Measurements from ENCODE around the gene NDUFV1.
A peak's percentile ranks its signal among the peaks of the same experiment; 100 is the strongest.
"Not testable (repeated sequence)": the region's sequence is repeated elsewhere in the genome, so short reads cannot be mapped to it uniquely, and the experiment has no call there.

NDUFV1 gene

DNA sequence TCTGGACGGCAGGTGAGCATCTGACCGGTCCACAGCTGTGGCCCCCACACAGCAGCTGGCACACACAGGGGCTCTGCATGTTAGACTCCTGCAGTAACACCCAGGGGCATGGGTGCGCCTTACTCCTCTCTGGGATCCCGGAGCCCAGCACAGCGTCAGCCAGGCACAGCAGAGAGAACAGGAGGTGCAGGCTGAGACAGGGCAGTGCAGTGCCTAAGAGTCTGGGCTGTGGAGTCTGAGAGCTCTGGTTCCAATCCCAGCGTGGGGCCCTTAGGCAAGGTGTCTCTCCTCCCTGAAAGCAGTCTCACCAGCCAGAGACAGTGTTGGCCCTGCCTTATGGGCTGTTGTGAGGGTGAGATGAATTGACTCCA, 20.7 kb downstream of the NDUFV1 start:
- no peak for DNase-seq (ENCODE audit: low read depth in 2 of 2)

DNA sequence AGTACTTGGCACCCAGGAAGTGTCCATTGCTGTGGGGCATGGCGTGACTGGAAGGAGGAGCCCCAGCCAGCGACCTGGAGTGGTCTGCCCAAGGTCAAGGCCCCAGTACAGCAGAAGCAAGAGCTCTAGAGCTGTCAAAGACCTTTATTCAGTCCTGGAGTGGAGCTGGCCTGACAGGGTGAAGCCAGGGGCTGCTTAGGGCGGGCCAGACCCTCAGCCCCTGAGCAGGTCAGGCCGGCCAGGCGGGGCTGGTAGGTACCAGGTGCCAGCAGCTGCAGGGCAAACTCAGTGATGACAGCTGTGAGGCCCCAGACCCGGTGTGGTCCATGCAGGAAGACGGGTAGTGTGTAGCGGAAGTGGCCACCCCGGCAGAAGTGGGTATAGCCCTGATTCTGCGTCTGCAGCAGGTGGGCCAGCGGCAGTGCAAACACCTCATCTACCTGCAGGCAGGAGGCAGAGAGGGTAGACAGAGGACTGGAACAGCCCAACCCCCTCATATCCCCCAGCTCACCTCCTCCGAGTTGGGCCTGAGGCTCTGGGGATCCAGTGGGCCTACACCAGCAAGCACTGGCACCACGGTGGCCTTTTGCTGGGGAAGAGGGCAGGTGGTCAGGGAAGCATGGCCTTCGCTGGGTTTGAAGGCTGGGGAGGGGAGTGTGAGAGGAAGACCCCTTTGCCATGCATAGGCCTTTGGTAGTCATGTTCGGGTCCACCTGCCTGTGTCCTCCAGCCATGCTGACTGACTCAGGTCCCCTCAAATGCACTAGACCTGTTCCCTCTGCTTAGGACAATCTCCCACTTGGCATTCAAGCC, 21.3 kb downstream of the NDUFV1 start:
- DNase-seq (ENCODE audit: low read depth in 2 of 2) = no peak

DNA sequence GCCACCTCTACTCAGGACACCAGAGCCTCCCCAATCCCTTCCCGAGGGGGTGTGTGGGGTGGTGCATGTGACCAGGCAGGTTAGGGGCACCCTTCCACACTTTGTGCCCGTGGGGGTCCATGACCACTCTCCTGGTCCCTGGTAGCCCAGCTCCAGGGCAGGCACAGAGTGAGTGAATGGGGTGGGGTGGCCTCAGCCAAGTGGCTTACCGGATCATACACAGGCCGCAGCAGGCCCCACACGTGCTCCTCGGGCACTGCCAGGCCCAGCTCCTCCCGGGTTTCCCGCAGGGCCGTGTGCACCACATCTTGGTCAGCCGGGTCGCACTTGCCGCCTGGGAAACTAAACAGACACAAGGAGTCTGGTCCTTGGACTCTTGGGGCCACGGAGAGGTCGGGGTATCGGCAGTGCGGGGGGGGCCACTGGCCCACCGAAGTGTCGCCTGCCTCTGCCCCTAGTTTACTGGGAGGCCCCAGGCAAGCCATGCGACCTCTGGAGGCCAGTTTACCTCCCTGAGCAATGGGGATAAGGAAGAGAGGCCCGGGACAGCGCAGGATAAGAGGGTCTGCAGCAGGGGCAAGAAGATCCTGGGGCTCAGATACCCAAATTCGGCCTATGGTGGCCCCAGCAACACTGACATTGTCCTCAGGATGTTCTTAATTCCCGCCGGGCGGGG, 22.1 kb downstream of the NDUFV1 start:
- DNase-seq (ENCODE audit: low read depth in 2 of 2) = no peak

DNA sequence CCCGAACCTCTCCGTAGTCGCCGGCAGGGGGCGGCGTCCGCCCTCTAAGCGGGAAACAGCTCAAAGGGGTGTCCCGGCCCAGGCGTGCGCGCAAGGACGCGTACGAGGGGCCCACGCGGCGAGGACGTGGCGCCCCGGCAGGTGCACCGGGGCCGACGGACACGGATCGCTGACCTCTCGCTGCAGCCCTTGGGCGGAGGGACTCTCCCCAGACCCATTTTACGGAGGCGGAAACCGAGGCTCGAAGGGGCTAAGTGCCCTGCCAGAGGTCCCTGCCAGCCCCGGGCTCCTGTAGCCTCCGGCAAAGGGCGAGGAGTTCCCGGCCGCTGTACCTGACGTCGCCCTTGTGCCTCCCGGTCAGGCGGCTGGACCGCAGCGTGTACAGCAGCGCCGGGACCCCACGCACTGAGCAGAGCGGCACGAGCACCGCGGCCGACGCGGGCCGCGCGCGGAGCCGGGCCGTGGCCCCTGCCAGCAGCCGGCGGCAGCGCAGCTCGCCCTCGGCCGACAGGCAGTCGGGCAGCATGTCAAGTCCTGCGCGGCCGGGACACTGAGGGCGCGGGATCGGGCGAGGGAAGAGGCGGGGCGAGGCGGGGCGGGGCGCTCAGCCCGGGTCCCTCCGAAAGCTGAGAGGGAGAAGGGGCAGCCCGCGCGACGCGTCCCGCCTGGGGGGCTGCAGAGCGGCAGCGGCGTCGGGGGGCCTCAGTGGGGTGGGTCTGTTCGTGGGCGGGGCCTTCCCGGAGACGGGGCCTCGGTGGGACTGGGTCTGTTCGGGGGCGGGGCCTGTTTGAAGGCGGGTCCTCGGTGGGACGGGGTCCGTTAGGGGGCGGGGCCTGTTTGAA, 22.9 kb downstream of the NDUFV1 start, which contains the start of gene NUDT8:
Gene NUDT8 (minus strand): TSS at position 552 of the 842 bp plus-strand sequence. CDS start 26 bp downstream, at position 526.
- DNase-seq (ENCODE audit: low read depth in 2 of 2) = peak; percentile 79 to 86

DNA sequence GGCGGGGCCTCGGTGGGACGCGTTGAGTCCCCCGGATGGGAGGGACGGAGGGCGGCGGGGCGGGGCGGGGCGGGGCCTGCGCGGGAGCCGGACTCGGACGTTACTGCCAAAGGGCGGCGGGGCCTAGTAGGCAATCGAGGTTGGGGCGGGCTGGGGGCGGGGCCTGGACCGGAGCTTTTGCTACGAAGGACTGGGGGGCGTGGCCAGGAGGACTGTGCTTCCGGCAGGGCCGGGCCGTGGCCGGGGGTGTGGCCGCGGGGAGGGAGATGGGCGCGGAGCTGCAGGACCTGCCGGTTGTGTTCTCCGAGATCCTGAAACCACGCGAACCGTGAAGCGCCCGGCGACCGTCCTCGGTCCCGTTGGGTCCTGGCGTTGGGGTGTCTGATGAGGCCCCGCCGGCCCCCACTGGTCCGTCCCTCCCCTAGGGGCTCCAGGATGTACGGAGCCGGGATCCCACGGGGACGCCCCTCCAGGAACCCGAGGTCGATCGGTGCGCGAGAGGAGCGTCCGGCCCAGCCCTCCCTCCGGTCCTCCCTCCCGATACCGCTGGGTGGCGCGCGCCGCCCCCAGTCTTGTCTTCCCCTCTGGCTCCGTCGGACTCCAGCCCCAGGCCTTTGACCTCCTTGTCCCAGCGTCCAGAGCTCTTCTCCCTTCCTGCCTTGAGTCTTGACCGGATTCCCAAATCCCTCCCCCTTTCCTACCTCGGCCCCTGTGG, 23.6 kb downstream of the NDUFV1 start:
- DNase-seq (ENCODE audit: low read depth in 2 of 2) = peak; percentile 93 to 99

DNA sequence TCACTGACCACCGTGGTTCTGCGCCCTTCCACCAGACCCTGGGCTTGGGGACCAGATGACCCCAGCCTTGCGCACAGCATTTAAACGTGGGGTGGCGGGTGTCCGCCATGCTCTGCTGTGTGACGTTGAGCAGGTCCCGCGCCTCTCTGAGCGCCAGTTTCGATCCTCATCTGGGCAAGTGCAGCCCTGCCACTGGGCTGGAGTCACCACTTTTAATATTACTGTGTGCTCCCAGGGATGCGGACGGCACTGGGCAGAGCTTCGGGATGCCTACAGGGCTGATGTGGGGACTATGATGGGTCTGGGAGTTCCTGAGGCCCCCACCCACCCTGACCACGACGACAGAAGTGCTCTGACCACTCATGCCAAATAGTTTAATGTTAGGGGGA, 24.2 kb downstream of the NDUFV1 start:
- DNase-seq (ENCODE audit: low read depth in 2 of 2) = no peak

DNA sequence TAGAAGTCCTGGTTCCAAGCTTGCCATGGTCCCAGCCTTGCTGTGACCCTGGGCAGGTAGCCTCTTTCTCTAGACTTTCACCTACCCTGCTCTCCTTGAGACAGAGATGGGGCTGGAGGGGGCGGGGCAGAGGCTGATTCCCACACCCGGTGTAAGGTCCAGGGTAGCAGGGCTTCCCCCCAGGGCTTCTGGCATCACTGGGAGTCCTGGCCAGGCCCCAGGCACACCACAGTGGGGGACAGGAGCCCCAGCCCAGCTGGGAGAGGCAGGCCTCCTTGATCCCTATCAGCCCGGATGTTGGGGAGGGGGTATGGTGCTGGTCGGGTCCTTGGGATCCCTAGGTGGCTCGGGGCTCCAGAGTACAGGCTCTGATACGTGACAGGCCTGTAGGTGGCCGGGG, 24.7 kb downstream of the NDUFV1 start:
- no peak for DNase-seq (ENCODE audit: low read depth in 2 of 2)

DNA sequence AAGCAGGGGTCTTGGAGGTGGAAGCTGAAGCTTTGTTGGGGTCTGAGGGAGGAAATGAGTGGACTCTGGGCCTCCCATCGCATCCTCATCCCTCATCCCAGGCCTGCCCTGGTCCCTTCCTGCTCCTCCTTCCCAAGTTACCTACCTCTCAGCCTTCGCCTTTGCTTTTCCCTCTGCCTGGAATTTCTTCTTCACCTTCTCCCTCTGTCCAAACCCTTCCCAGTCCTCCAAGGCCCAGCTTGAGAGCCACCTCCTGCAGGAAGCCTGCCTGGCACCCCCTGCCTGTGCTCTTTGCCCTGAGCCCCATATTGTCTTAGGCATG, 25.1 kb downstream of the NDUFV1 start:
- no peak for DNase-seq (ENCODE audit: low read depth in 2 of 2)

DNA sequence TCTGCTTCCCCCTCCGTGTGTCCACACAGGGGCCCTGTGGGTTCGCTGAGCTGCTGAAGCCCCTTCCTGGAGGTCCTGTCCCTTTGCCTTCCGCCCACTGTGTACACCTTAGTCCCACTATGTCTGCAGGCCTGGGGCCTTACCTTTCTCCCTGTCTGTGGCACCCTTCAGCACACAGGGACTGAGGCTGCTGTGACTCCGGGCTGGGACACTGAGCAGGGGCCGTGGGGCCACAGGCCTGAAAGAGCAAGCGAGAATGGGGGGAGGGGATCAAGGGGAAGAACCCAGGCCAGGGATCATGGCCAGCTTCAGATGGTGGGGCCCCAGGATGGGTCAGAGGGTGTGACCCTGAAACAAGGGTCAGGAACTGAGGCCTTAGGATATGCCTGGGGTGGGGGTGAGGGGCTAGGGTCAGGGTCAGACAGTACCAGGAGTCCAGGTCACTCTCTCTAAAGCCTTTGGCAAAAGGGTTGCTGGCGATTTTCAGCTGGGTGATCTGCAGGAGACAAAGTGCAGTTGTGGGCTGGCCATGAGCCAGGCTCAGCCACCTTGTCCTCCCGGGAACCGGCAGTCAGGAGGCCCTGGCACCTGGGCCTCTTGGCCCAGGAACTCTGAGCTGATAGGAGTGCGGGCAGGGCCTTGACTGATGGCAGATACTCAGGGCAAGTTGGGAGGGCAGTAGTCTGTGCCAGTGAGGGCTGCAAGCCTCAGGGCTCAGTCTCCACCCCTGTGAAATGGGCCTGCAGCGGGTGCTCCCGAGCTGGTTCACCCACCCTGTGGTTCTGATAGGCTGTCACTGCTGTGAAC, 25.6 kb downstream of the NDUFV1 start:
- DNase-seq (ENCODE audit: low read depth in 2 of 2) = no peak

DNA sequence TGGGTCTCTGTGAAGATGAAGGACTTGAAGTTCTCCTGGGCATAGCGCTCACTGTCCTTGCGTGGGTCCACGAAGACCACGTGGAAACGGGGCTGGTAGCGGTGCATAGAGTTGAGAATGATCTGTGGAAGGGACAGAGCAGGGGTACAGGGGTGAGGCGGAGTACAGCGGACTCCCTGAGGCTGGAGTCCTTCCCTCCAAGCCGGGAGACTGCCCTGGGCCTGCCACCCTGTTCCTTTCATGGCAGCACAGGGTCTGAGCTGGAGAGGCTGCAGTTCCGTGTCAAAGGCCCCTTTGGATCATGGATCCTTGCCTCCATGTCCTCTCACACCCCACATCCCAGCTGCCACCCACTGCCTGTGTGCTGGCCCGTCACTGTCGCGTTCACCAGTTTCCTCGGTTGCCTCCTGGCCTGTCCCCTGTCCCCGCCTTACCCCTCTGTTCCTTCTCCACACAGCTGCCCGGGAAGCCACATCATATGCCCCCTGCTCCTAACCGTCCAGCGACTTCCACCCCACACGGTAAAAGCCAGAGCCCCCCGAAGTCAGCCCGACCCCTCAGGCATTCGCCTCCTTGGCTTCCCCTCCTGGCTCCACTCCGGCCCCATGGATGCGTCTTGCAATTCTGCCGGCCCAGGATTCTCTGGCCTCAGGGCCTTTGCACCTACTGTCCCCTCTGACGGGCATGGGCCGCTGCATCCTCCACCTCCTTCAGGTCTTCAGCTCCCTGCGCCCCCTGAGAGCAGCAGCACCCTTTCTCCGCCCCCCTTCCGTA, 26.4 kb downstream of the NDUFV1 start:
- DNase-seq (ENCODE audit: low read depth in 2 of 2) = no peak

DNA sequence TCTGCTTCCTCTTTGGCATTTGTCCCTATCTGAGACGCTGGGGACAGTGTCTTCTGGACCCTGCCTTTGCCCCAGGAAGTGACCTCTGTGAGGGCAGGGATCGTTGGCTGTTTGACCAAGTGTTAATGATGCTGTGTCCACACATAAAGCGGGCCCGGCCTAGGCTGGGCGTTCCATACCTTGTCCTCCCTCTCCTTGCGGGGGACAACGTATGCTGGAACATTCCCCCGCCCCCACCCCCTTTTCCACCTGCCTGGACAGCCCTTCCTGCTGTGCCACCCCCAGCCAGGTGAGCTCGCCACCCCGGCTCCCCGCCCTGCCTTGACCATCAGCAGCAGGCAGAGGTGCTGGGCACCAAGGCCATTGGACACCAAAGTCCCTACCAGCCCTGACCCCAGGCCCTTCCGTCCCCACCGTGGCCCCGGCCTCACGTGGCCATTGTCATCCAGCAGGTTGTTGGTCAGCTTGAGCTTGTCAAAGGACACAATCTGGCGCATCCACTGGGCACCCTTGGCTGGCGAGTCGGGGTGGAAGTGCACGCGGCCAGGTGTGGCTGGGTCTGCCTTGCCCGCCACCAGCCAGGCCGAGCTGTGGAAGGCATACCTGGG, 27.1 kb downstream of the NDUFV1 start:
- DNase-seq (ENCODE audit: low read depth in 2 of 2) = no peak

DNA sequence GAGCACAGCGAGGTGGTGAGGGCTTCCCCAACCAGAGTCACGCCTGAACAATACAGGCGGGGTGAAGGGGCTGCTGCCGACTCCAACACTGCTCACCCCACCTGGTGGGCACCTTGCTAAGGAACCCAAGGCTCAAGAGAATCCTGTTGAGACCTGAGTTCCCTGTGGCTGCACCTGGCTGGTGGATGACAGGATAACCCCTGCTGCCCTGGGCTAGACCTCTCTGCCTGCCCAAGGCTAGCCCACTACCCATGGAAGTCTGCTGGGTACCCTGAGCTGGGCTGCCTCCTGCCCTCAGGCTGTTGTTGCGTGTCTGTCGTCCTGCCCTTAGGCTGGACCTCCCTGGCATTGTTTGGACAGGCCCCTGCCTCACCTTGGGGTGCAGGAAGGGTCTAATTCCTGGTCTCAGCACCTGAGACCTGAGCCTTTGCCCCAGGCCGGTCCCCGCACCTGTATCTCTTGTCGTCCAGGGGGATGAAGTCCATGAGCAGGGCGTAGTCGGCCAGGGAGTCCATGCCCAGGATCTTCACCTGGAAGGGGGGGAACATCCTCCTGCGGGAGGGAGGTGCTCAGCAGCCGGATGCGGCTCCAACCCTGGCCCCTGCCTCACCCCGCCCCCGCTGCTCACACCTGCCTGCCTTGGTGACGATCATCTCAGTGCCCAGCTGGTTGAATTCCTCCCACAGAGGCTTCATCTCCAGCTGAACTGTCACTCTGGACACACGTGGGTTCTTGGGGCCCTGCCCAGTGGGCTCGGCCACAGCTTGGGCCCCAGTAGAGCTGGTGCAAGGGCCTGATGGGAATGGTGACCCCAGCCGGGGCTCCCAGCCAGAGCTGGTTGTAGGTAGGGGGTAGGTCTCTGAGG, 27.9 kb downstream of the NDUFV1 start:
- DNase-seq (ENCODE audit: low read depth in 2 of 2) = no peak

DNA sequence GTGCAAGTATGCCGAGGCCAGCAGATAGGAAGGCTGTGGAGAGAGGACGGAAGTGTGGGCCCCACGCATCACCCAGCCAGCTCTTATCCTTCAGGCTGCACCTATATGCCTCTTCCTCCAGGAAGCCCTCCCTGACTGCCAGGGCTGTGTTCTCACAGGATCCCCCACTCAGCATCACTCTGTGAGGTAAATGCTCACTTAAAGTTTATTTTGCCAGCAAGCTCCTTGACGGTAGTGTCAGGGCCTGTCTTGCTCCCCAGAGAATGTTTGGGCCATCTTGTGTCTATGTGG, 28.4 kb downstream of the NDUFV1 start:
- no peak for DNase-seq (ENCODE audit: low read depth in 2 of 2)

DNA sequence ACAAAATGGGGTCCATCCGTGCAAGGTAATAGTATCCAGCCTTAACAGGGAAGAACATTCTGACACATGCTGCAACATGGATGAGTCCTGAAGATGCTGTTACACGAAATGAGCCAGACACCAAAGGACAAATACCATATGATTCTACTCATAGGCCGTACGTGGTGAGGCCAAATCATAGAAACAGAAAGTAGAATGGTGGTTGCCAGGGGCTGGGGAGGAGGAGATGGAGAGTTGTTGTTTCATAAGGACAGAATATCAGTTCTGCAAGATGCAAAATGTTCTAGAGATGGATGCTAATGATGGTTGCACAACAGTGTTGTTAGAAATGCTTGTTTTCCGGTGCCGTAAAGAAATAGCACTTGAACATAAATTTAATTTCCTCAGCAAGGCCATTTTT, 30.2 kb downstream of the NDUFV1 start:
- DNase-seq (ENCODE audit: low read depth in 2 of 2) = no peak

DNA sequence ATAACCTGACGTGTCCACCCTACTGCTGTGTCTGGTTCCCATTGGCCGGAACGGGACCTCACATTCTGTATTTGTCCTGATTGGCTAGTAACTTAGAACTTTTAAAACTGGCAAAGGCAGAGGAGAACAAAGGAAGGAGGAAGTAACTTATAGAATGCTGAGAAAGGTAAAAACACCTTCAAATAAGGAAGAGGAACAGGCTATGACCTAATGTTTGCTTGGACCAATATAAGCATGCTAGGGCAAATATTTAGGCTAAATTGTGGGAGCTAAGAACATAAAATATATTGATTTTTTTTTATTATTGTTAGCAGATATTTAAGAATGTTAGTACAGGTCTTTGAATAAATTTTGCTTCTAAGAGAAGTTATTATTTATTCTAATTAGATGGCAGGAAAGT, 30.7 kb downstream of the NDUFV1 start:
- not testable (repeated sequence) for DNase-seq (ENCODE audit: low read depth in 2 of 2)

DNA sequence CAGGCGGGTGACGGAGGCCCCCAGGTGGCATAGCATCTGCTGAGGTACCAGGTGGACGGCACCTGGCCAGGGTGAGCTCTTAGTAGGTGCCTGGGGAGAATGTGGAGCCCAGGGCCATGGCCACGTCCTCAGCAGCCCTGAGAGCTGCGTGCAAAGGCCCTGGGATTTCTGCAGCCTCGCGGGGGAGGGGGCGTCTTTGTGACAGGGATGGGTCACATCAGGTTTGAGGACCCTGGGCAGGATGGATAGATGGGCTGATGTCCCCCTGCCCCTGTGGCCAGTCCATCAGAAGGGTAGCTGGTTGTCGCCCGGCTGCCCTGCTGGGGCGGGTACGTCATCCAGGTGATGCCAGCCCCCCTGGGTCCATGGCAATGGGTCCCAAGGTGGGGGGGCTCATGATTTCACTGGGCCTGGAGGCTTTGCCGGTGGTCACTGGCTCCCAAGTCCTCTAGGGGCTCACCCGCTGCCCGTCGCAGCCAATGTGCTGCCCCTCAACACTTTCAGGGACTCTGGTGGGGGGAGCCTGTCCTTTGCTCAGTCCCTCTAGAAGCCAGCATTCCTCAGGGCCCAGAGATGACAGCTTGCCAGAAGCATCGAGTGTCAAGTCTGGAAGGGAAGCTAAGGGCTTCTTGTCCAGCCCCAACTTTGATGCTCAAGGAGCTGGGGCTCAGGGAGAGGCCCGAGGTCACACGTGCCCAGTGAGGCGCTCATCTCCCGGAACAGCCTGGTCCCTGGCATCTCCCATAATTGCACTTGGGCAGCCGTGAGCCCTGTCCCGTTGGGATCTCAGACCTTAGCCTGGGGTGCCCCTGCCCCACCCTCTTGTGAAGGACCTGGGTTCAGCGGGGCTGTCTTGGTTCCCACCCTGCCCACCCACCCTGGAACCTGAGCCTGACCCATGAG, 32.0 kb downstream of the NDUFV1 start:
- no peak for DNase-seq (ENCODE audit: low read depth in 2 of 2)

DNA sequence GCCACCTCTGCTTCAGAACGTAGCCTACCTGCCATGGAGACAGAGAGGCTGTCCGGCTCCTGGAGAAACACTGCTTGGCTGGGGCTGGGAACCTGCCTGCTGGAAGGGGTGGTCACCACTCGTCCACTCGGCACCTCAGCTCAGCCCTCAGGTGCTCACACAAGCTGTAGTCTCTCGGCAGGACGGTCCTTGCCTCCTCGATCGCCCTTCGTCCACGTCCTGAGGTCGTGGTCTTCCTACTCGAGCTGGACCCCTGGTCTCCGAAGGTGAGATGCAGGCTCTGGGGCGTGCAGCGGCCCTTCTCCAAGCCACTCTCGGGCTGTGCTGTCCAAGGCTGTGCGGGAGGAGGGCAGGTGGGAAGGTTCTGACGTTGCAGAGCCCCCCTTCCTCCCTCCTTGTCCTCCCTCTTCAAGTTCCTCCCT, 32.7 kb downstream of the NDUFV1 start, which contains the start of gene TBX10:
Gene TBX10 (minus strand): TSS at position 326 of the 422 bp plus-strand sequence. CDS start 291 bp downstream, at position 35.
- DNase-seq (ENCODE audit: low read depth in 2 of 2) = no peak

All from stimulated activated CD4-positive, alpha-beta T cell treated with anti-CD3 and anti-CD28 coated beads, Interleukin-1b, Interleukin-23, amount 100 ng/mL, for 4 hours (primary cell).